GM18498 (cell line): ENCODE measurements around the gene MUC4.
"Not testable (repeated sequence)": the region's sequence is repeated elsewhere in the genome, so short reads cannot be mapped to it uniquely, and the experiment has no call there.

Source experiments
- ATAC-seq: cut with Tn5 transposase; IDR thresholded peaks from one replicate; pipeline ENCODE4 v1.9.1; 2021; ENCODE audit warnings: mild to moderate bottlenecking, moderate library complexity; ENCODE audit not compliant: unreplicated experiment

MUC4 gene

DNA sequence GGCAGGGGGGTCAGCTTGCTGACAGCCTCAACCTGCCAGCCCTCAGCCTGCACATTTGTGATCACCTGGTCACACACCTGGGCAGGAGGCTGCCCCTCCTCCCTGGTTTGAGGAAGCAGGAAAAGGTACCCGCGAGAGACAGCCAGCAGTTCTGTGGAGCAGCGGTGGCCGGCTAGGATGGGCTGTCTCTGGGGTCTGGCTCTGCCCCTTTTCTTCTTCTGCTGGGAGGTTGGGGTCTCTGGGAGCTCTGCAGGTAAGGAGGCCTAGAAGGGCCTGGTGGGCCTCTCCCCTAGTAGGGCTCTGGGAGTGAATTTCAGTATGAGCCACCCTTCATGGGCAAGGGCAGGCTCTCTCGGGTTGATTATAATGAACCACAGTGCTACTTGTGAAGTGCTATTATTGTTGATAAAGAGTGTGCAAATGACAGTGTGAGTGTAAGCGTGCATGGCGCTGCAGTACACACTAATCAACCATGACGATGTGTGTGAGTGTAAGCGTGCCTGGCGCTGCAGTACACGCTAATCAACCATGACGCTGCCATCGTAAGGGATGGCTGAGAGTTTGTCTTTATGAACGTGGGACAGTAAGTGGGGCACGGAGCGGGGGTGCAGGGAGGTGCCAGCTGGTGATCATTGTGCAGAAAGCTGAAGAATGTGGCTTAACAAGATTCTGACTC, 90.8 kb downstream of the MUC4 start, which contains the start of gene MUC20:
MUC20 (plus strand) TSS at position 148 of the 676 bp plus-strand sequence; CDS start at position 178, 30 bp downstream.
- not testable (repeated sequence) for ATAC-seq

- not testable (repeated sequence) for ATAC-seq
Measured at GRCh38 chr3:195719514-195720254, 92.0 kb downstream of the MUC4 start.

DNA sequence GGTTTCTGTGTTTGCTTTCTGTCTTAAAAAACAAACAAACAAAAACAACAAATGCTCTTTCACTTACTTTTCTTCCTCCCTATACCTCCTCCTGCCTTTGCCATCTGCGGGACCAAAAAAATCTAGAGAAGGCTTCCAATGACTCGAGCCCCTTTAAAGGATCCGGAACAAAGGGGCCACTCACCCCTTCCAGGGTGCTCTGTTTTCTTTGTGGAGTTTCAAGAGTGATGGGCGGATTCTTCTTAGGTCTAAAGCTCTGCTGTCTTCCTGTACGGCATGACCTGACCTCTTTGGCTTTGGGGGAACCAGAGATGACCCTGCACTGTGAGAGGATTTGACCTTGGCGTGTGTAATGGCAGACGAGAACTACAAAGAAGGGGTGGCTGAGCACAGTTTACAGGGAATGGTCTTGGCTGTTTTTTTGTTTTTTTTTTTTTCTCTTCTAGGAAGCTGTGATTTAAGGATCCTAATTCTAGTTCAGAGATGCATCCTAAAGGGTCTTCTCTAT, 93.2 kb downstream of the MUC4 start:
- ATAC-seq = no peak

- no peak for ATAC-seq
Measured at GRCh38 chr3:195717852-195718476, 93.8 kb downstream of the MUC4 start.

GRCh38 chr3:195717416-195717815, 94.3 kb downstream of the MUC4 start:
- no peak for ATAC-seq

DNA sequence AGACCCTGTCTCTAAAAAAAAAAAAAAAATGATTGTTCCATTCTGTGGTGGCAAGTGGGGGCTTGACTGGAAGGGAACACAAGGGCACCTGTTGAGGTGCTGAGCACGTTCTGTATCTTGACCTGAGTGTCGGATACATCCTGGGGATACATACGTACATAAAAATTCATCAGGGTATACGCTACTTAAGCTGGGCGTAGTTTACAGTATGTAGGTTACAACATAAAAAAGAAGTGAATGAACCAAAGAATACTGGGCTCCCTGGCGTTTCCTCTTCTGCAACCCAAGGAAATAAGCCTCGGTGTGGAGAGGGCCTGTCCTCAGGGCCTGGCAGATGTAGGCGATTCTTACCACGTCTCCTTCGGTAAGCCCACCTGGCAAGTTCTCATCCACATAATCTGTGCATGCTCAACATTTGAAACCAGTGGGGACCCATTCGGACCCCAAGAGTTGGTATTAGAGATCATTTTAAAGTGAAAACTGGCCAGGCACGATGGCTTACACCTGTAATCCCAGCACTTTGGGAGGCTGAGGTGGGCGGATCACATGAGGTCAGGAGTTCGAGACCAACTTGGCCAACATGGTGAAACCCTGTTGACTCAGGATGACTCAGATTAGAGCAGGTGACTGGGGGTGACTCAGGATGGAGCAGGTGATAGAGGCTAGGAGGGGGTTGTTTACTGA, 96.0 kb downstream of the MUC4 start:
- no peak for ATAC-seq

GRCh38 chr3:195715134-195715533, 96.6 kb downstream of the MUC4 start:
- no peak for ATAC-seq

DNA sequence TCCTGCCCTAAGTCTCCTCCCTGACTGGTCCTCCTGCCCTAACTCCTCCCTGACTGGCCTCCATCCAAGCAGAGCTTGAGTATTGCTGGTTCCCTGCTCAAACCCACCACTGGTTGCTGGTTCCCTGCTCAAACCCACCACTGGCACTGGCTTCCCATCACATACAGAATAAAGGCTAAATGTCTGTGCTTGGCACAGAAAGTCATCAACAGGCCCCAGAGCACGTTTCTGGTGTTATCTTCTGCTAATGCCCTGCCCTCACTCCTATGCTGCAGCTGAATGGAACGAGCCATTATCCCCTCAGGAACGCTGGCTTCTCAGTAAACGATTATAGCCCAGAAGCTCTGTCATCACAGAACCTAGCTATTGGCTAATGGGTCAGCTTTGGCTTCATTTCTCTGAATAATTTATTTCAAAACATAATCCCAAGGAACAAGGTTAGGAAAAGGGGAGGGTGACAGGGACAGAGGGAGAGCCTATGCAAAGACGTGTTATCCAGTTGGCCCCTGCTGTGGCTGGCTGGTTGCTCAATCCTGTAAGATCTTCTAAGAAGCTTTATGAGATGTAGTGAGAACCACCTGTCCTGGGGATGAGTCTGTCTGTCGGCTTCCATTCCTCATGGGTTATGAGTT, 97.2 kb downstream of the MUC4 start:
- no peak for ATAC-seq

DNA sequence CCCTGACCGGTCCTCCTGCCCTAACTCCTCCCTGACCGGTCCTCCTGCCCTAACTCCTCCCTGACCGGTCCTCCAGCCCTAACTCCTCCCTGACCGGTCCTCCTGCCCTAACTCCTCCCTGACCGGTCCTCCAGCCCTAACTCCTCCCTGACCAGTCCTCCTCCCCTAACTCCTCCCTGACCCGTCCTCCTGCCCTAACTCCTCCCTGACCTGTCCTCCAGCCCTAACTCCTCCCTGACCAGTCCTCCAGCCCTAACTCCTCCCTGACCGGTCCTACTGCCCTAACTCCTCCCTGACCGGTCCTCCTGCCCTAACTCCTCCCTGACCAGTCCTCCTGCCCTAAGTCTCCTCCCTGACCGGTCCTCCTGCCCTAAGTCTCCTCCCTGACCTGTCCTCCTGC, 98.6 kb downstream of the MUC4 start:
- not testable (repeated sequence) for ATAC-seq

- not testable (repeated sequence) for ATAC-seq
Measured at GRCh38 chr3:195712535-195712910, 99.2 kb downstream of the MUC4 start.

GRCh38 chr3:195711813-195712534, 99.8 kb downstream of the MUC4 start:
- no peak for ATAC-seq

DNA sequence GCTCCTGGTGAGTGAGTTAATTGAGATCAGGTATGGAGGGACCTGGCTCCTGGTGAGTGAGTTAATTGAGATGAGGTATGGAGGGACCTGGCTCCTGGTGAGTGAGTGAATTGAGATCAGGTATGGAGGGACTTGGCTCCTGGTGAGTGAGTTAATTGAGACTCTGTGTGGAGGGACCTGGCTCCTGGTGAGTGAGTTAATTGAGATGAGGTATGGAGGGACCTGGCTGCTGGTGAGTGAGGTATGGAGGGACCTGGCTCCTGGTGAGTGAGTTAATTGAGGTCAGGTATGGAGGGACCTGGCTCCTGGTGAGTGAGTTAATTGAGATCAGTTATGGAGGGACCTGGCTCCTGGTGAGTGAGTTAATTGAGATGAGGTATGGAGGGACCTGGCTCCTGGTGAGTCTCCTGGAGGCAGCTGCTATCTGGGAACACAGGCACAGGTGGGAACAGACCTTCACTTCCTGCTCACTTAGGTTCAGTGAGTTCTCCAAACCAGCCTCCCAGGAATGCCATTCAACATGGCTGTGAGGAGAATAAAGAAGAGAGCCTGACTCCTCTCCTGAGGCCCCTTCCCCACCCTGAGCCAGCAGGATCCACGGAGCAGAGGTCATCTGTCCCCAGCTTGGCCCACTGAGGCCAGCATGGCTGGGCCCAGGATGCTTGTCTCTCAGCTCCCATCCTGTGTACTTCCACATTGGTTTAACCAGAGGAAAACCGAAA, 100.5 kb downstream of the MUC4 start:
- ATAC-seq = not testable (repeated sequence)

- ATAC-seq = not testable (repeated sequence)
Measured at GRCh38 chr3:195710126-195710905, 101.4 kb downstream of the MUC4 start.

- no peak for ATAC-seq
Measured at GRCh38 chr3:195709676-195710085, 102.0 kb downstream of the MUC4 start.

GRCh38 chr3:195708626-195709481, 102.9 kb downstream of the MUC4 start:
- no peak for ATAC-seq

DNA sequence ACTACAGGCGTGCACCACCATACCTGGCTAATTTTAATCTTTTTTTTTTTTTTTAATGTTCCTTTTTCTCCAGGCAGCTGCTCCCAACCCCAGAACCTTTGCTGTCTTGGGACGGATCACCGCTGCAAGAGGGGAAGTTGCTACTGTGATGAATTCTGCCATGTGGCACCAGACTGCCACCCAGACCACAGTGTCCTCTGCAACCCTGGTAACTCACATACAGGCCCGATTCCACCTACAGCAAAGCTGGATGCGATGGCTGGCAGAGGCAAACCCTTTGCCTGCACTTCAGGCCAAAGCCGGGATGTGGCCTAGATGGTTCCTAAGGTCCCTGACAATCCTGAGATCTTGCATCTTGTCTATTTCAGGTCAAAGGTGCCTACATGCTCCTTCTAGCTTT, 103.7 kb downstream of the MUC4 start:
- no peak for ATAC-seq
